ENCODE results near the gene SUN5.

GRCh38 chr20:33018169-33018931 lies 14.1 kb upstream of the SUN5 start:
- TF ChIP-seq POLR2AphosphoS5 (IDR thresholded peaks at IDR 0.05; ENCODE audit: low read depth, low read length) (no peak), CTCF (IDR thresholded peaks at IDR 0.05) (no peak)

Measured in Panc1 (cell line).